K562 (cell line): ENCODE measurements around the gene PPP4R3B.

Experiments used
- ESRRA ChIP-seq: fragments of 450-650 bp; IDR thresholded peaks from 2 replicates; pipeline ENCODE4 v1.6.1; 2014; ENCODE audit warnings: low read depth, mild to moderate bottlenecking, moderate library complexity, borderline replicate concordance
- ZNF75A ChIP-seq: fragments of 450-650 bp; formaldehyde crosslinking; IDR thresholded peaks from 2 replicates; pipeline ENCODE4 v1.4.0; 2020; ENCODE audit warnings: mild to moderate bottlenecking
- TF ChIP-seq, protein P1 (sequence below): sonication (generic); formaldehyde crosslinking; IDR thresholded peaks from 2 replicates; pipeline ENCODE4 v1.5.0; 2020; ENCODE audit warnings: missing genetic modification reagents
- TF ChIP-seq, protein P2 (sequence below), 3 experiments: IDR thresholded peaks in 2 of 3; conservative IDR thresholded peaks in 1 of 3; 2 replicates each; pipeline ENCODE4 v1.5.1; 2011 to 2012; ENCODE audit warnings: low read length in 3 of 3, mild to moderate bottlenecking in 3 of 3, control low read depth in 2 of 3, improper control_type of control experiment in 1 of 3, inconsistent platforms in 1 of 3, low read depth in 1 of 3, mixed read lengths in 1 of 3, moderate library complexity in 1 of 3; ENCODE audit not compliant: insufficient read depth in 2 of 3

DNA sequence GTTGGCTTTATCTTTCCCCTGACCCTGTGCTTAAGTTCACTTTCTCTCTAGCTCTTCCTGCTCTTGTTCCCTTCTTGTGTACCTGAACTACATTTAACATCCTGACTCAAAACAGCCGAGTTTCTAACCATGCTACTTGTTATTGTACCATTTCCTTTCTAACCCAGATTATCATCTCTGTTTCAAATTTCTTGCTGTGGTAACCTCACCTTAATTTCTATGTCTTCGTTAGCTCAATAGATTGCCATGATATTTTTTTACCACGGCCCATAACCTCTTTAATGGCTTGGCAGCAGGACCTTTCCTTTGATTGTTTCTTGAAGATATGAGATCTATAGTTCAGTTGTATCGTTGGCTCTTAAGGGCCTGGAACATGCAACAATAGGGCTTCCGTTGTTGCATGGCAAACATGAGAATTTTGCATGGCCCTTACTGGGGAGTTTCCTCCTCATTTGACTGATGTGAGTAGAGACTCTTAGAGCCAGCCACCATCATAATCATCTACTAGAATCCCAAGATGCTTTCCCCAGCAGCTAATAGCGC is 86.8 kb downstream of the PPP4R3B start:
- TF ChIP-seq, protein P1, sequence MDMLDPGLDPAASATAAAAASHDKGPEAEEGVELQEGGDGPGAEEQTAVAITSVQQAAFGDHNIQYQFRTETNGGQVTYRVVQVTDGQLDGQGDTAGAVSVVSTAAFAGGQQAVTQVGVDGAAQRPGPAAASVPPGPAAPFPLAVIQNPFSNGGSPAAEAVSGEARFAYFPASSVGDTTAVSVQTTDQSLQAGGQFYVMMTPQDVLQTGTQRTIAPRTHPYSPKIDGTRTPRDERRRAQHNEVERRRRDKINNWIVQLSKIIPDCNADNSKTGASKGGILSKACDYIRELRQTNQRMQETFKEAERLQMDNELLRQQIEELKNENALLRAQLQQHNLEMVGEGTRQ: no peak
- TF ChIP-seq ESRRA: no peak
- TF ChIP-seq ZNF75A (CRISPR knock-in tag): no peak
- TF ChIP-seq, protein P2, sequence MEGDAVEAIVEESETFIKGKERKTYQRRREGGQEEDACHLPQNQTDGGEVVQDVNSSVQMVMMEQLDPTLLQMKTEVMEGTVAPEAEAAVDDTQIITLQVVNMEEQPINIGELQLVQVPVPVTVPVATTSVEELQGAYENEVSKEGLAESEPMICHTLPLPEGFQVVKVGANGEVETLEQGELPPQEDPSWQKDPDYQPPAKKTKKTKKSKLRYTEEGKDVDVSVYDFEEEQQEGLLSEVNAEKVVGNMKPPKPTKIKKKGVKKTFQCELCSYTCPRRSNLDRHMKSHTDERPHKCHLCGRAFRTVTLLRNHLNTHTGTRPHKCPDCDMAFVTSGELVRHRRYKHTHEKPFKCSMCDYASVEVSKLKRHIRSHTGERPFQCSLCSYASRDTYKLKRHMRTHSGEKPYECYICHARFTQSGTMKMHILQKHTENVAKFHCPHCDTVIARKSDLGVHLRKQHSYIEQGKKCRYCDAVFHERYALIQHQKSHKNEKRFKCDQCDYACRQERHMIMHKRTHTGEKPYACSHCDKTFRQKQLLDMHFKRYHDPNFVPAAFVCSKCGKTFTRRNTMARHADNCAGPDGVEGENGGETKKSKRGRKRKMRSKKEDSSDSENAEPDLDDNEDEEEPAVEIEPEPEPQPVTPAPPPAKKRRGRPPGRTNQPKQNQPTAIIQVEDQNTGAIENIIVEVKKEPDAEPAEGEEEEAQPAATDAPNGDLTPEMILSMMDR (IDR thresholded peaks at IDR 0.05 in 2 of 3, conservative IDR thresholded peaks at IDR 0.05 in 1 of 3; ENCODE audit: insufficient read depth in 2 of 3, low read depth in 1 of 3, low read length in 3 of 3): no peak
